ENCODE data around the gene PPCDC.

PPCDC gene

GRCh38 chr15:75064846-75065245 lies 41.5 kb downstream of the PPCDC start:
- no peak for TF ChIP-seq EZH2phosphoT487 (IDR thresholded peaks at IDR 0.05; ENCODE audit: borderline replicate concordance)
- no peak for TF ChIP-seq CTCF (conservative IDR thresholded peaks at IDR 0.05; ENCODE audit: low read length)
- H3K27me3 ChIP-seq (ENCODE audit: insufficient read depth, low read length, poor library complexity, severe bottlenecking): no peaks in the 10 kb centered on the region
- no peak overlapping the region for H2AFZ ChIP-seq (ENCODE audit: low read length)
- no peak overlapping the region for H3K9ac ChIP-seq (ENCODE audit: low read depth, low read length, poor library complexity, severe bottlenecking)
- H3K4me3 ChIP-seq (ENCODE audit: low read length, poor library complexity, severe bottlenecking): no peak overlapping the region
- H3K9me3 ChIP-seq (ENCODE audit: insufficient read depth, low read depth, low read length): no peaks in the 10 kb centered on the region
- H3K79me2 ChIP-seq (ENCODE audit: insufficient read depth, low read length): no peaks in the 10 kb centered on the region
- H3F3A ChIP-seq (ENCODE audit: low read depth): peaks cover 7% of the 10 kb centered on the region; the same call in 1 of the 2 replicates
- no peaks in the 10 kb centered on the region for H3K36me3 ChIP-seq (ENCODE audit: insufficient read depth, low read length)
- H3K9me2 ChIP-seq (replicated peaks; ENCODE audit: low read depth, low read length): no peaks in the 10 kb centered on the region
- no peaks in the 10 kb centered on the region for H4K20me1 ChIP-seq (ENCODE audit: insufficient read depth, low read length, poor library complexity, severe bottlenecking)
- peaks cover 66% of the 10 kb centered on the region for H3K4me1 ChIP-seq (ENCODE audit: insufficient read depth, low read length, poor library complexity, severe bottlenecking)
- no peak overlapping the region for H3K4me2 ChIP-seq (ENCODE audit: low read depth, low read length, poor library complexity, severe bottlenecking)

GRCh38 chr15:75065467-75065850 lies 42.1 kb downstream of the PPCDC start:
- Histone ChIP-seq H2AFZ (ENCODE audit: low read length) (no peak overlapping the region), H3K9me2 (replicated peaks; ENCODE audit: low read depth, low read length) (no peaks in the 10 kb centered on the region), H3K4me2 (ENCODE audit: low read depth, low read length, poor library complexity, severe bottlenecking) (peak overlapping the region; percentile 1), H3K36me3 (ENCODE audit: insufficient read depth, low read length) (no peaks in the 10 kb centered on the region), H4K20me1 (ENCODE audit: insufficient read depth, low read length, poor library complexity, severe bottlenecking) (no peaks in the 10 kb centered on the region), H3K4me1 (ENCODE audit: insufficient read depth, low read length, poor library complexity, severe bottlenecking) (peaks cover 67% of the 10 kb centered on the region), H3K4me3 (ENCODE audit: low read length, poor library complexity, severe bottlenecking) (no peak overlapping the region), H3K79me2 (ENCODE audit: insufficient read depth, low read length) (no peaks in the 10 kb centered on the region), H3F3A (ENCODE audit: low read depth) (peaks cover 7% of the 10 kb centered on the region; the same call in 1 of the 2 replicates), H3K27me3 (ENCODE audit: insufficient read depth, low read length, poor library complexity, severe bottlenecking) (no peaks in the 10 kb centered on the region), H3K9me3 (ENCODE audit: insufficient read depth, low read depth, low read length) (no peaks in the 10 kb centered on the region), H3K9ac (ENCODE audit: low read depth, low read length, poor library complexity, severe bottlenecking) (no peak overlapping the region)
- TF ChIP-seq EZH2phosphoT487 (IDR thresholded peaks at IDR 0.05; ENCODE audit: borderline replicate concordance): no peak
- no peak for TF ChIP-seq CTCF (conservative IDR thresholded peaks at IDR 0.05; ENCODE audit: low read length)

- H3K79me2 ChIP-seq (ENCODE audit: insufficient read depth, low read length): no peaks in the 10 kb centered on the region
- peak overlapping the region; percentile 41 for H3K9ac ChIP-seq (ENCODE audit: low read depth, low read length, poor library complexity, severe bottlenecking)
- TF ChIP-seq EZH2phosphoT487 (IDR thresholded peaks at IDR 0.05; ENCODE audit: borderline replicate concordance) (no peak), CTCF (conservative IDR thresholded peaks at IDR 0.05; ENCODE audit: low read length) (no peak)
- H3K9me3 ChIP-seq (ENCODE audit: insufficient read depth, low read depth, low read length): no peaks in the 10 kb centered on the region
- no peaks in the 10 kb centered on the region for H3K27me3 ChIP-seq (ENCODE audit: insufficient read depth, low read length, poor library complexity, severe bottlenecking)
- H3K36me3 ChIP-seq (ENCODE audit: insufficient read depth, low read length): no peaks in the 10 kb centered on the region
- H3K4me2 ChIP-seq (ENCODE audit: low read depth, low read length, poor library complexity, severe bottlenecking): peak overlapping the region; percentile 71
- peaks cover 7% of the 10 kb centered on the region; the same call in 1 of the 2 replicates for H3F3A ChIP-seq (ENCODE audit: low read depth)
- peaks cover 61% of the 10 kb centered on the region for H3K4me1 ChIP-seq (ENCODE audit: insufficient read depth, low read length, poor library complexity, severe bottlenecking)
- no peak overlapping the region for H2AFZ ChIP-seq (ENCODE audit: low read length)
- H4K20me1 ChIP-seq (ENCODE audit: insufficient read depth, low read length, poor library complexity, severe bottlenecking): no peaks in the 10 kb centered on the region
- no peak overlapping the region for H3K4me3 ChIP-seq (ENCODE audit: low read length, poor library complexity, severe bottlenecking)
- H3K9me2 ChIP-seq (replicated peaks; ENCODE audit: low read depth, low read length): no peaks in the 10 kb centered on the region
Measured at GRCh38 chr15:75065851-75066509, 42.6 kb downstream of the PPCDC start.
